OCI-LY1 (cell line): ENCODE results near the gene GPR37L1.

Experiments used
- CTCF ChIP-seq: fragments of 200-600 bp; sonication (generic), shearing (Covaris generic); IDR thresholded peaks from 2 replicates; pipeline ENCODE4 v1.5.1; 2017; ENCODE audit warnings: mild to moderate bottlenecking, antibody characterized with exemption, low read length, moderate library complexity, mixed read lengths
- EZH2 ChIP-seq: fragments of 200-600 bp; sonication (generic), shearing (Covaris generic); IDR thresholded peaks from 2 replicates; pipeline ENCODE4 v1.8.0; 2017; ENCODE audit warnings: borderline replicate concordance, mixed run types, mild to moderate bottlenecking, antibody characterized with exemption, low read length, moderate library complexity, mixed read lengths

DNA sequence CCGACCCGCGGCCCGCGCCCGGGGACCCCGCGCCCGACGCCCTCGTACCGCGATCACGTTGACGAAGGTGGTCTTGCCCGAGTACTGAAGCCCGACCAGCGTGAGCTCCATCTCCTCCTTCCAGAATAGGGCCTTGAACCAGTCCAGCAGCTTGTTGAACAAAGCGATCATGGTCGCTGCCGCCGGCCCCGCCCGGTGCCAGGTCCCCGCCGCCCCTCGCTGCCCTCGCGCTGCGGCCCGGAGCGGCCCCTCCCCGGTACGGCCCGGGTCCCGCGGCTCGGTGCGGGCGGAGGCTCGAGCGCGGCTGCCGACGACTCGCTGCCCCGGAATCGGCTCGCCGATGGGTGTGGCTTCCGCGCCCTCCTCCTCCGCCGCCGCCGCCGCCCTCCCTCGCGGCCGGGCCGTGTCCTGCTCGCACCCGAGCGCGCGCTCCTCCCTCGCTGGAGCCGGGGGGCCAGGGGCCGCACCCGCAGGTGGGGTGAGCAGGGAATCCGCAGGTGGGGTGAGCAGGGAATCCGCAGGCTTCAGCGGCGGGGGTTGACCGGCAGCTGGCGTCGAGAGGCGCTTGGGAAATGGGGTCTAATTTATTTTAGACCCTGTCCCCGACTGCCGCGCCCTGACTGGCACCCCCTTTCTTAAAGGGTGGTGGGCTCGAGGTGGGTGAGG is 21.8 kb downstream of the GPR37L1 start, which contains the start of gene ARL8A:
- TF ChIP-seq CTCF (no peak), EZH2 (no peak)
